K562 (cell line): ENCODE data around the gene RPL22L1. TPM values are rescaled to one million over a fixed set of nuclear protein-coding genes. Genes with fewer than 3 reads are reported as not detected.

Experiments used
- ARID2 ChIP-seq: fragments of 450-650 bp; IDR thresholded peaks from 2 replicates; pipeline ENCODE4 v1.6.1; 2017; ENCODE audit warnings: antibody characterized with exemption, mild to moderate bottlenecking
- E2F3 ChIP-seq: fragments of 250-450 bp; sonication (Bioruptor Pico); IDR thresholded peaks from 2 replicates; pipeline ENCODE4 v1.4.0; 2020; ENCODE audit warnings: mild to moderate bottlenecking
- GABPB1 ChIP-seq: sonication (generic); formaldehyde crosslinking; IDR thresholded peaks from 2 replicates; pipeline ENCODE4 v1.8.0; 2022; ENCODE audit warnings: mild to moderate bottlenecking, missing genetic modification reagents
- HNRNPH1 ChIP-seq: fragments of 200-400 bp; formaldehyde crosslinking; optimal IDR thresholded peaks from 2 replicates; pipeline ENCODE3; 2017; ENCODE audit warnings: low read depth, mild to moderate bottlenecking, low read length, moderate library complexity
- MTA3 ChIP-seq: fragments of 450-650 bp; formaldehyde crosslinking; IDR thresholded peaks from 2 replicates; pipeline ENCODE4 v1.6.1; 2017; ENCODE audit warnings: mild to moderate bottlenecking, borderline replicate concordance
- NCOA1 ChIP-seq: fragments of 450-650 bp; IDR thresholded peaks from 2 replicates; pipeline ENCODE4 v1.6.1; 2016; ENCODE audit warnings: low read depth
- NFE2 ChIP-seq: IDR thresholded peaks from 2 replicates; pipeline ENCODE4 v1.6.1; 2014; ENCODE audit warnings: antibody characterized with exemption, low read depth
- NFE2L1 ChIP-seq: fragments of 450-650 bp; IDR thresholded peaks from 2 replicates; pipeline ENCODE4 v1.6.1; 2016; ENCODE audit warnings: missing genetic modification characterization, low read depth, mild to moderate bottlenecking, missing compliant biosample characterization, moderate library complexity, borderline replicate concordance
- PCBP1 ChIP-seq: fragments of 200-400 bp; formaldehyde crosslinking; IDR thresholded peaks from 2 replicates; pipeline ENCODE4 v1.6.1; 2018; ENCODE audit warnings: mild to moderate bottlenecking, low read depth, low read length; ENCODE audit not compliant: poor library complexity, severe bottlenecking
- POLR2AphosphoS5 ChIP-seq: IDR thresholded peaks from 2 replicates; pipeline ENCODE4 v1.6.1; 2011; ENCODE audit warnings: mild to moderate bottlenecking, low read depth, low read length, moderate library complexity; ENCODE audit not compliant: control insufficient read depth, insufficient read depth
- SAFB2 ChIP-seq: fragments of 200-400 bp; formaldehyde crosslinking; IDR thresholded peaks from 2 replicates; pipeline ENCODE4 v1.6.1; 2018; ENCODE audit warnings: borderline replicate concordance, low read length, low read depth, moderate library complexity; ENCODE audit not compliant: severe bottlenecking
- STAG1 ChIP-seq: sonication (generic); formaldehyde crosslinking; IDR thresholded peaks from 2 replicates; pipeline ENCODE4 v1.5.0; 2020; ENCODE audit warnings: missing genetic modification reagents, borderline replicate concordance
- TARDBP ChIP-seq: fragments of 450-650 bp; IDR thresholded peaks from 2 replicates; pipeline ENCODE4 v1.6.1; 2016
- U2AF1 ChIP-seq: fragments of 200-400 bp; formaldehyde crosslinking; optimal IDR thresholded peaks from 2 replicates; pipeline ENCODE3; 2017; ENCODE audit warnings: mild to moderate bottlenecking, low read depth, low read length, moderate library complexity
- XRCC5 ChIP-seq: fragments of 200-400 bp; formaldehyde crosslinking; IDR thresholded peaks from 2 replicates; pipeline ENCODE4 v1.6.1; 2017; ENCODE audit warnings: low read depth, mild to moderate bottlenecking, low read length
- ZNF239 ChIP-seq: fragments of 250-450 bp; sonication (Bioruptor Pico); IDR thresholded peaks from 2 replicates; pipeline ENCODE4 v1.4.0; 2020; ENCODE audit warnings: mild to moderate bottlenecking
- polyA plus RNA-seq, 8 experiments: library from polyadenylated mRNA; depleted of rRNA in 4 of 8; stranded (reverse) in 5 of 8; unstranded in 3 of 8; fragments of >200 nt; fragmentation: Nextera tagmentation in 2 of 8; fragmentation: Illumina TruSeq in 1 of 8; extraction: Ambion mirVana in 2 of 8; extraction: Trizol in 1 of 8; gene quantifications; 2 replicates each; pipeline versions ENCODE4 v1.2.1 to v1.2.3, GENCODE V29; 2011 to 2014; ENCODE audit warnings: inconsistent platforms in 1 of 8, missing spikeins in 1 of 8
- total RNA-seq, 7 experiments: library from RNA; depleted of rRNA in 6 of 7; stranded (reverse); fragments of >200 nt in 6 of 7; fragmentation: Illumina TruSeq in 2 of 7; extraction: Trizol in 2 of 7; gene quantifications; 2 replicates each; pipeline versions ENCODE4 v1.2.1 to v1.2.3, GENCODE V29; 2011 to 2021; ENCODE audit warnings: low replicate concordance in 1 of 7
- TF ChIP-seq, protein P1 (sequence below): sonication (generic); formaldehyde crosslinking; IDR thresholded peaks from 2 replicates; pipeline ENCODE4 v1.8.0; 2022; ENCODE audit warnings: missing genetic modification reagents, mild to moderate bottlenecking, borderline replicate concordance
- TF ChIP-seq, protein P2 (sequence below): fragments of 250-450 bp; sonication (Bioruptor Pico); IDR thresholded peaks from 2 replicates; pipeline ENCODE4 v1.4.0; 2020; ENCODE audit warnings: mild to moderate bottlenecking
- TF ChIP-seq, protein P3 (sequence below): sonication (generic); formaldehyde crosslinking; IDR thresholded peaks from 2 replicates; pipeline ENCODE4 v1.8.0; 2023; ENCODE audit warnings: missing genetic modification reagents, mild to moderate bottlenecking, borderline replicate concordance

RPL22L1 gene
- total and polyA plus RNA-seq, 9 of the 15 experiments (the other 6 are each of a cell fraction or from before 2014, with no cell fraction given), result 53.9 to 198 (median 108) TPM

DNA sequence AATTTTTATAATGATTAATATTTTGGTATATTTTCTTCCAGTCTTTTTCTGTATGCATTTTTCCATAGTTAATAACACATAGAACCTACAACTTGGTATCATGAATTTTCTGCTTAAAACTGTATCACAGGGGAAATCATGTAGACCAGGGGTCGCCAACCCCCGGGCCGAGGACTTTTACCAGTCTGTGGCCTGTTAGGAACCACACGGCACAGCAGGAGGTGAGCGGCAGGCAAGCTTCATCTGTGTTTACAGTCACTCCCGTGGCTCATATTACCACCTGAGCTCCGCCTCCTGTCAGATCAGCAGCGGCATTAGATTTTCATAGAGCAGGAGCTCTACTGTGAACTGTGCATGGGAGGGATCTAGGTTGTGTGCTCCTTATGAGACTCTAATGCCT lies 54.7 kb downstream of the RPL22L1 start (continued):
- no peak for TF ChIP-seq GABPB1
- TF ChIP-seq TARDBP, result no peak
- TF ChIP-seq SAFB2, result no peak
- TF ChIP-seq, protein P1, sequence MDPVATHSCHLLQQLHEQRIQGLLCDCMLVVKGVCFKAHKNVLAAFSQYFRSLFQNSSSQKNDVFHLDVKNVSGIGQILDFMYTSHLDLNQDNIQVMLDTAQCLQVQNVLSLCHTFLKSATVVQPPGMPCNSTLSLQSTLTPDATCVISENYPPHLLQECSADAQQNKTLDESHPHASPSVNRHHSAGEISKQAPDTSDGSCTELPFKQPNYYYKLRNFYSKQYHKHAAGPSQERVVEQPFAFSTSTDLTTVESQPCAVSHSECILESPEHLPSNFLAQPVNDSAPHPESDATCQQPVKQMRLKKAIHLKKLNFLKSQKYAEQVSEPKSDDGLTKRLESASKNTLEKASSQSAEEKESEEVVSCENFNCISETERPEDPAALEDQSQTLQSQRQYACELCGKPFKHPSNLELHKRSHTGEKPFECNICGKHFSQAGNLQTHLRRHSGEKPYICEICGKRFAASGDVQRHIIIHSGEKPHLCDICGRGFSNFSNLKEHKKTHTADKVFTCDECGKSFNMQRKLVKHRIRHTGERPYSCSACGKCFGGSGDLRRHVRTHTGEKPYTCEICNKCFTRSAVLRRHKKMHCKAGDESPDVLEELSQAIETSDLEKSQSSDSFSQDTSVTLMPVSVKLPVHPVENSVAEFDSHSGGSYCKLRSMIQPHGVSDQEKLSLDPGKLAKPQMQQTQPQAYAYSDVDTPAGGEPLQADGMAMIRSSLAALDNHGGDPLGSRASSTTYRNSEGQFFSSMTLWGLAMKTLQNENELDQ (CRISPR knock-in tag), result no peak
- TF ChIP-seq XRCC5, result no peak
- TF ChIP-seq NFE2, result no peak
- TF ChIP-seq U2AF1, result no peak
- no peak for TF ChIP-seq STAG1 (CRISPR knock-in tag)
- TF ChIP-seq NCOA1, result no peak
- no peak for TF ChIP-seq PCBP1
- TF ChIP-seq, protein P2, sequence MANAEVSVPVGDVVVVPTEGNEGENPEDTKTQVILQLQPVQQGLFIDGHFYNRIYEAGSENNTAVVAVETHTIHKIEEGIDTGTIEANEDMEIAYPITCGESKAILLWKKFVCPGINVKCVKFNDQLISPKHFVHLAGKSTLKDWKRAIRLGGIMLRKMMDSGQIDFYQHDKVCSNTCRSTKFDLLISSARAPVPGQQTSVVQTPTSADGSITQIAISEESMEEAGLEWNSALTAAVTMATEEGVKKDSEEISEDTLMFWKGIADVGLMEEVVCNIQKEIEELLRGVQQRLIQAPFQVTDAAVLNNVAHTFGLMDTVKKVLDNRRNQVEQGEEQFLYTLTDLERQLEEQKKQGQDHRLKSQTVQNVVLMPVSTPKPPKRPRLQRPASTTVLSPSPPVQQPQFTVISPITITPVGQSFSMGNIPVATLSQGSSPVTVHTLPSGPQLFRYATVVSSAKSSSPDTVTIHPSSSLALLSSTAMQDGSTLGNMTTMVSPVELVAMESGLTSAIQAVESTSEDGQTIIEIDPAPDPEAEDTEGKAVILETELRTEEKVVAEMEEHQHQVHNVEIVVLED (CRISPR knock-in tag), result no peak
- no peak for TF ChIP-seq POLR2AphosphoS5
- no peak for TF ChIP-seq ARID2
- TF ChIP-seq, protein P3, sequence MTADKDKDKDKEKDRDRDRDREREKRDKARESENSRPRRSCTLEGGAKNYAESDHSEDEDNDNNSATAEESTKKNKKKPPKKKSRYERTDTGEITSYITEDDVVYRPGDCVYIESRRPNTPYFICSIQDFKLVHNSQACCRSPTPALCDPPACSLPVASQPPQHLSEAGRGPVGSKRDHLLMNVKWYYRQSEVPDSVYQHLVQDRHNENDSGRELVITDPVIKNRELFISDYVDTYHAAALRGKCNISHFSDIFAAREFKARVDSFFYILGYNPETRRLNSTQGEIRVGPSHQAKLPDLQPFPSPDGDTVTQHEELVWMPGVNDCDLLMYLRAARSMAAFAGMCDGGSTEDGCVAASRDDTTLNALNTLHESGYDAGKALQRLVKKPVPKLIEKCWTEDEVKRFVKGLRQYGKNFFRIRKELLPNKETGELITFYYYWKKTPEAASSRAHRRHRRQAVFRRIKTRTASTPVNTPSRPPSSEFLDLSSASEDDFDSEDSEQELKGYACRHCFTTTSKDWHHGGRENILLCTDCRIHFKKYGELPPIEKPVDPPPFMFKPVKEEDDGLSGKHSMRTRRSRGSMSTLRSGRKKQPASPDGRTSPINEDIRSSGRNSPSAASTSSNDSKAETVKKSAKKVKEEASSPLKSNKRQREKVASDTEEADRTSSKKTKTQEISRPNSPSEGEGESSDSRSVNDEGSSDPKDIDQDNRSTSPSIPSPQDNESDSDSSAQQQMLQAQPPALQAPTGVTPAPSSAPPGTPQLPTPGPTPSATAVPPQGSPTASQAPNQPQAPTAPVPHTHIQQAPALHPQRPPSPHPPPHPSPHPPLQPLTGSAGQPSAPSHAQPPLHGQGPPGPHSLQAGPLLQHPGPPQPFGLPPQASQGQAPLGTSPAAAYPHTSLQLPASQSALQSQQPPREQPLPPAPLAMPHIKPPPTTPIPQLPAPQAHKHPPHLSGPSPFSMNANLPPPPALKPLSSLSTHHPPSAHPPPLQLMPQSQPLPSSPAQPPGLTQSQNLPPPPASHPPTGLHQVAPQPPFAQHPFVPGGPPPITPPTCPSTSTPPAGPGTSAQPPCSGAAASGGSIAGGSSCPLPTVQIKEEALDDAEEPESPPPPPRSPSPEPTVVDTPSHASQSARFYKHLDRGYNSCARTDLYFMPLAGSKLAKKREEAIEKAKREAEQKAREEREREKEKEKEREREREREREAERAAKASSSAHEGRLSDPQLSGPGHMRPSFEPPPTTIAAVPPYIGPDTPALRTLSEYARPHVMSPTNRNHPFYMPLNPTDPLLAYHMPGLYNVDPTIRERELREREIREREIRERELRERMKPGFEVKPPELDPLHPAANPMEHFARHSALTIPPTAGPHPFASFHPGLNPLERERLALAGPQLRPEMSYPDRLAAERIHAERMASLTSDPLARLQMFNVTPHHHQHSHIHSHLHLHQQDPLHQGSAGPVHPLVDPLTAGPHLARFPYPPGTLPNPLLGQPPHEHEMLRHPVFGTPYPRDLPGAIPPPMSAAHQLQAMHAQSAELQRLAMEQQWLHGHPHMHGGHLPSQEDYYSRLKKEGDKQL (CRISPR knock-in tag), result no peak
- no peak for TF ChIP-seq HNRNPH1
- TF ChIP-seq E2F3 (CRISPR knock-in tag), result no peak
- TF ChIP-seq NFE2L1 (tag), result no peak
- TF ChIP-seq MTA3, result no peak
- no peak for TF ChIP-seq ZNF239
